GM12891 (cell line): ENCODE results near the gene SMAD2.

Source experiments
- POLR2A ChIP-seq: IDR thresholded peaks from 2 replicates; pipeline ENCODE4 v1.6.1; 2011; ENCODE audit warnings: low read depth, low read length, control low read depth
- POLR2AphosphoS5 ChIP-seq: IDR thresholded peaks from 2 replicates; pipeline ENCODE4 v1.6.1; 2011; ENCODE audit warnings: low read depth, low read length, control low read depth
- SPI1 ChIP-seq: IDR thresholded peaks from 2 replicates; pipeline ENCODE4 v1.6.1; 2011; ENCODE audit warnings: low read depth, low read length, control low read depth
- TAF1 ChIP-seq: IDR thresholded peaks from 2 replicates; pipeline ENCODE4 v1.6.1; 2011; ENCODE audit warnings: low read depth, low read length, control low read depth

DNA sequence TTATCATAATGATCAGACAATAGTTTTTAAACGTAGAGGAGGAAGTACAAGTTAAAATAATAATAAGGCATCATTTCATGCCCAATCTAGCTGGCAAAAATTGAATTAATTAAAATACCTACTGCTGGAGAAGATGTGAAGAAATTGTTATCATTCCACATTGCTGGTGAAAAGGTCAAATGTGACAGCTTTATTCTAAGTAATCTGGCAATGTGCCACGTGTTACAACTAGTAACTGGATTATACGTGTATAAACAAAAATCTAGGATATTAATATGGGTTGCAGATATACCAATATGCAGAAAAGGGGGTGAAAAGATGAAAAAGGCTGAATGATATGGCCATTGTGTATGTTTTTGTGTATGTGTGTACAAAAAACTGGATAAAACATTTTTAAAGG lies 32.4 kb downstream of the SMAD2 start:
- no peak for TF ChIP-seq POLR2A
- TF ChIP-seq SPI1: no peak
- no peak for TF ChIP-seq POLR2AphosphoS5
- TF ChIP-seq TAF1: no peak
